Measurements from ENCODE around the gene HIVEP3.

GRCh38 chr1:41906943-41907342, 11.8 kb downstream of the HIVEP3 start:
- no peak for TF ChIP-seq EZH2 (IDR thresholded peaks at IDR 0.05; ENCODE audit: borderline replicate concordance, low read depth, low read length, poor library complexity, severe bottlenecking)
- no peak for TF ChIP-seq CTCF (conservative IDR thresholded peaks at IDR 0.05; ENCODE audit: low read depth, low read length)
